DND-41 (cell line): Measurements from ENCODE around the gene PLEKHD1.

Experiments
- CTCF ChIP-seq: IDR thresholded peaks from 2 replicates; pipeline ENCODE4 v1.5.1; 2012; ENCODE audit warnings: borderline replicate concordance, low read length, moderate library complexity, mild to moderate bottlenecking; ENCODE audit not compliant: poor library complexity, severe bottlenecking; ENCODE audit errors: extremely low read depth
- EZH2 ChIP-seq: IDR thresholded peaks from 3 replicates; pipeline ENCODE4 v1.6.1; 2012; ENCODE audit warnings: borderline replicate concordance, low read depth, mild to moderate bottlenecking, moderate library complexity, low read length, inconsistent platforms; ENCODE audit not compliant: severe bottlenecking

- TF ChIP-seq CTCF (no peak), EZH2 (no peak)
These were observed 41.2 kb upstream of the PLEKHD1 start for GRCh38 chr14:69443296-69443805.
